Superior temporal gyrus (tissue), 1 donor: ENCODE results near the gene SMIM14.

Experiments
- DNase-seq: peaks from one replicate; pipeline ENCODE4 v3.0.0-alpha.2; 2016; ENCODE audit errors: extremely low spot score

Gene SMIM14

DNA sequence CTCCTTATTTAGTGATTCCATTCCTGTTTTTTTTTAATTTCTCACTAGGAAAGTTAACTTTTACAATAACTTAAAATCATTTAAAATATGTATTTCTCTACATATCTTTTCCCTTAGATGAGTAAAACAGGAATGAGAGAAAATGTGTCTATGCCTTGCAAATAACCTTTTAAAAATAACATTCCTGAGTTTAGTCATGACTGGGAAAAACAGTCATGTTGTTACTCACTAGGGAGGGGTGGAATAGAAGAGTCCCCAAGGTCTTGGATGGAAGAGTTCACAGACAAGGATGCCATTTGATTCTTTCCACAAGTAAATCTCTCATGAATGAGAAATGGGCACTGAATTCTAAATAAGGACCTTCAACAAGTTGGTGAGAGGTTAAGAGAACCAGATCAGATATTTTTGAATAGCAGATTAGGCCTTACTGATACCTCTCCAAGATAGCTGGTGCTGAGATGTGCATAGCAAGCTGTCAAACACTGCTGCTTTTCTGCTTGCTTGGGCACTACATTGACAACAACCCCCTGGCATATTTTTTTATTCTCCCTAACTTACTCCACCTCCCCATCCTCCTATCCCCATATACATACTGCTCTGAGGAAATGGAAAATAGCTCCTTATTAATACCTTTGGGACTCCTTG is 136.5 kb downstream of the SMIM14 start:
- DNase-seq: no peak

DNA sequence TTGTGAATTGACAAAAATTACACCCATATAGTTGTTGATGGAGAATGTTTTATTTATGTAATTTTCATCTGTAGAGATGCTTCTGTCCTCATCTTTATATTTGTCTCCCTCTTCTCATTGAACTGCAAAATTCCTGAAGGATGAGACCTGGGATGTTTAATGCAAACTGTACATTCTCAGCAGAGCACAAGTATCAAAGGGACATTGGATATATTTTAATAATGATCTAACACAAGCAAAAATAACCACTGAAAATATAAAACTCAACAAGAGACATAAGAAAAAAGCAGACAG is 140.0 kb downstream of the SMIM14 start:
- DNase-seq: no peak

DNA sequence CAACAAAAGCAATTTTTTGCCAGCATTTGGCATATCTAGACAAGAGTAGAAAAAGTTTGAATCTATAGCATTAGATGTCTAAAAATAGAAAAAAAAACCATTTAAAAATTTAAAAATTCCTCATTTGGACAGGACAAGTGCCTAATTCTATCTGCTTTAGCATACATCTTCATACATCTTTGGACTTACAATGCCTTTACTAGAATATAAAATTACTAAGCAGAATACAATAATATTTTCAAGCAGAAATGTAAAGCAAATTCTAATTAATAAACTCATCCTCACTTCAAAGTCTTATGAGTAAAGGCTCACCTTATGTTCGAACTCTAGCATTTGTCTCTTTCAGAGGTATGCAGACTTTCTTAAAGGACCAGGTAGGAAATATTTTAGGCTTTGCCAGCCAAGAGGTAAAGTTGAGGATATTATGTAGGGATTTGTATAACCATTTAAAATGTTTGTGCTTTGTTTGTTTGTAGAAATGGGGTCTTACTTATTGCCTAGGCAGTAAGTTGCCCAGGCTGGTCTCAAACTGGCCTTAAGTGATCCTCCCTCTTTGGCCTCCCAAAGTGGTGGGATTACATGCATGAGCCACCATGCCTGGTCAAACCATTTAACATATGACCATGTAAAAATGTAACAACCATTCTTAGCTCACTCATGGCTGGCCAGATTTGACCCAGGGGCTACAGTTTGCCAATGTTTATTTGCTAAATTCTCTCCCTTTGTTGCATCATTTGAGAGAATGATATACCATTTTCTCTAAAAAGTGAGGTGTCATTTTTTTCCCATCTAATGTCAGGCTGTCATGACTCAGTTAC is 140.5 kb downstream of the SMIM14 start:
- DNase-seq: no peak
